Transverse colon (tissue), 4 donors: ENCODE results near the gene RCC2. TPM values are rescaled to one million over a fixed set of nuclear protein-coding genes. Genes with fewer than 3 reads are reported as not detected.

ENCODE experiments used
- DNase-seq: peaks from one replicate; pipeline ENCODE4 v3.0.0-alpha.2; 2019
- H3K27ac ChIP-seq, 4 donors: fragments of 200-600 bp; sonication (generic); 2 replicates each; pipeline ENCODE4 v1.5.1; 2016 to 2018; ENCODE audit warnings: inconsistent platforms in 4 of 4
- H3K27me3 ChIP-seq: fragments of 200-600 bp; sonication (generic); 2 replicates; pipeline ENCODE4 v1.5.1; 2017; ENCODE audit warnings: inconsistent platforms
- H3K36me3 ChIP-seq, 4 donors: fragments of 200-600 bp; sonication (generic); 2 replicates each; pipeline ENCODE4 v1.5.1; 2017 to 2019; ENCODE audit warnings: inconsistent platforms in 4 of 4
- H3K4me1 ChIP-seq, 4 donors: fragments of 200-600 bp; sonication (generic); 2 replicates each; pipeline ENCODE4 v1.5.1; 2017 to 2020; ENCODE audit warnings: inconsistent platforms in 4 of 4
- H3K4me3 ChIP-seq, 4 donors: fragments of 200-600 bp; sonication (generic); 1 replicate in 1 of 4; 2 replicates in 3 of 4; pipeline versions ENCODE4 v1.5.1 to v1.6.1; 2017 to 2019; ENCODE audit warnings: inconsistent platforms in 4 of 4
- H3K9me3 ChIP-seq, 2 donors: fragments of 200-600 bp; sonication (generic); 2 replicates each; pipeline ENCODE4 v1.5.1; 2017 to 2019; ENCODE audit warnings: inconsistent platforms in 2 of 2
- EP300 ChIP-seq: sonication (generic); formaldehyde crosslinking; IDR thresholded peaks from one replicate; pipeline ENCODE4 v1.6.1; 2017; ENCODE audit warnings: antibody characterized with exemption, low read depth
- POLR2A ChIP-seq: fragments of 450-650 bp; IDR thresholded peaks from one replicate; pipeline ENCODE4 v1.6.1; 2016; ENCODE audit warnings: antibody characterized with exemption, mild to moderate bottlenecking, moderate library complexity
- POLR2AphosphoS5 ChIP-seq, 3 donors: sonication (generic); formaldehyde crosslinking; IDR thresholded peaks; one replicate each; pipeline ENCODE4 v1.6.1; 2016; ENCODE audit warnings: antibody characterized with exemption in 3 of 3
- WGBS, 2 donors: methylation state at CpG; one replicate each; pipeline ENCODE4 v1.1.5; 2018; ENCODE audit warnings: low coverage in 1 of 2; 5-methylcytosine and 5-hydroxymethylcytosine counted together
- in situ Hi-C, 4 donors: fragments of 200-750 bp; cut with MboI; loops; one replicate each; pipeline versions ENCODE4 v1.15.0 to v1.15.1; 2017; ENCODE audit warnings: low sequenced_read_pairs in 3 of 4, low pct_ligation_motif_present in 1 of 4, low pct_unique_long_range_greater_than_20kb in 1 of 4
- intact Hi-C: fragments of 100-400 bp; cut with DNase I; formaldehyde crosslinking; loops from one replicate; pipeline ENCODE4 v1.15.1; 2023; ENCODE audit warnings: low total_unique reads
- total RNA-seq, 4 donors: library from RNA; depleted of rRNA; stranded (reverse); fragments of >200 nt; gene quantifications; one replicate each; pipeline ENCODE4 v1.1.0, GENCODE V29; 2016
- TF ChIP-seq, protein P1 (sequence below), 5 experiments: fragments of 200-600 bp in 3 of 5; fragments of 450-650 bp in 2 of 5; sonication (generic) in 3 of 5; IDR thresholded peaks; 1 replicate in 2 of 5; 2 replicates in 3 of 5; pipeline ENCODE4 v1.5.1; 2016 to 2017; ENCODE audit warnings: antibody characterized with exemption in 5 of 5, inconsistent platforms in 3 of 5, mild to moderate bottlenecking in 2 of 5, moderate library complexity in 1 of 5

The RCC2 gene
- total RNA-seq, 4 donors from 2014 or later = 22.0 to 82.2 (median 25.3) TPM

DNA sequence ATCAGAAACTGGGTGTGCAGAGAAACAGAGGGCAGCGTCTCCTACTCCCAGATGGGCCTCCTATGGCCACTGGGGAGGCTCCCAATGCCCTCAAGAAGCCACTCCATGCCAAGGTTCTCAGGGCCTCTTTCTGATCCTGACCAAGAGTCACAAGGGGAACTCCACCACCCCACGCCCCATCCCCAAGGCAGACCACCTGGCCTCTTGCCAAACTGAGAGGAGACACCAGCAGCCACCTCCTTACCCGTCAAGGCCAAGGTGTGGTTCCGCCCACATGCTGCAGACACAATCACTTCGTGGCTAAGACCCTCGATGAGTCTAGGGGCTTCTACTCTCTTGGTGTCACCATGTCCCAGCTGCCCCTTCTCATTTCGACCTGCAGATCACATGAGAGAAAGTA is 17.0 kb downstream of the RCC2 start:
- no peak overlapping the region for H3K27ac ChIP-seq
- intact Hi-C loops = no loop called here

DNA sequence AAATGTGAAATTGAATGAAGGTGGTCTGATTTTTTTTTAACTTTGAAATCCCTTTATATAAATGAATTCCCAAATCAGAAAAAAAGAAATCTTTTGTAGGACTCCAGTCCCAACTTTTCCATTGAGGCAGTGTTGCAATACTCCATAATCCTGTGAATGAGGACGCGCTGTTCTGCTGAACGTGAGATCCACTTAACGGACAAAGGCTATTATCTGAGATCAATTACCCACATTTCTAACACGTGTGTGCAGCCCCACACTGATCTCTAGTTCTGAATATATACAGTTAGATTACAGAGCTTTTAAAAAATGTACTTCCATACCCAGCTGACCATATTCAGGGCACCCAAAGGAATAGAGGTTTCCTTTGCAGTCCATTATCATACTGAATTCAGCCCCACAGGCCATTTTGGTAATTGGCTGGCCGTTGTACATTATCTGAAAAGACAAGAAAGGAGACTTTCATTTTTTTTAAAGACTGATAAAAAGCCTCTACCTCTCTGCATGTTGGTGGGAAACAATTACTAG is 19.0 kb downstream of the RCC2 start:
- peaks cover 0 to 11% (median 5%) of the 10 kb centered on the region in 4 donors for H3K4me1 ChIP-seq
- intact Hi-C loops = loop anchor here (1.0 kb wide), 1 partner anchor 18 kb away; no protein-coding TSS in a partner anchor
- H3K27me3 ChIP-seq = no peaks in the 10 kb centered on the region
- H3K27ac ChIP-seq = no peak overlapping the region
- TF ChIP-seq EP300 (no peak), POLR2A (no peak), POLR2AphosphoS5 (IDR thresholded peaks at IDR 0.05) (no peak)
- TF ChIP-seq, protein P1, sequence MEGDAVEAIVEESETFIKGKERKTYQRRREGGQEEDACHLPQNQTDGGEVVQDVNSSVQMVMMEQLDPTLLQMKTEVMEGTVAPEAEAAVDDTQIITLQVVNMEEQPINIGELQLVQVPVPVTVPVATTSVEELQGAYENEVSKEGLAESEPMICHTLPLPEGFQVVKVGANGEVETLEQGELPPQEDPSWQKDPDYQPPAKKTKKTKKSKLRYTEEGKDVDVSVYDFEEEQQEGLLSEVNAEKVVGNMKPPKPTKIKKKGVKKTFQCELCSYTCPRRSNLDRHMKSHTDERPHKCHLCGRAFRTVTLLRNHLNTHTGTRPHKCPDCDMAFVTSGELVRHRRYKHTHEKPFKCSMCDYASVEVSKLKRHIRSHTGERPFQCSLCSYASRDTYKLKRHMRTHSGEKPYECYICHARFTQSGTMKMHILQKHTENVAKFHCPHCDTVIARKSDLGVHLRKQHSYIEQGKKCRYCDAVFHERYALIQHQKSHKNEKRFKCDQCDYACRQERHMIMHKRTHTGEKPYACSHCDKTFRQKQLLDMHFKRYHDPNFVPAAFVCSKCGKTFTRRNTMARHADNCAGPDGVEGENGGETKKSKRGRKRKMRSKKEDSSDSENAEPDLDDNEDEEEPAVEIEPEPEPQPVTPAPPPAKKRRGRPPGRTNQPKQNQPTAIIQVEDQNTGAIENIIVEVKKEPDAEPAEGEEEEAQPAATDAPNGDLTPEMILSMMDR (IDR thresholded peaks at IDR 0.05) = no peak
- no peaks in the 10 kb centered on the region for H3K9me3 ChIP-seq
- peaks cover 0 to 45% (median 13%) of the 10 kb centered on the region in 4 donors for H3K36me3 ChIP-seq
- no peak overlapping the region for H3K4me3 ChIP-seq
- 83 to 86% methylated on average over 4 to 6 of the region's 6 CpGs for WGBS, 2 donors
- DNase-seq = no peak
- in situ Hi-C loops = no loop called here

More for the DNA sequence above, 17.0 kb downstream of the RCC2 start:
- WGBS, 2 donors = 81% methylated on average over 7 of the region's 7 CpGs; no CpG with 5 or more reads in 1 of the 2 donors
- H3K36me3 ChIP-seq = peaks cover 0 to 37% (median 10%) of the 10 kb centered on the region in 4 donors
- no peaks in the 10 kb centered on the region for H3K9me3 ChIP-seq
- in situ Hi-C loops = no loop called here
- H3K27me3 ChIP-seq = no peaks in the 10 kb centered on the region
- no peak overlapping the region for H3K4me3 ChIP-seq
- DNase-seq = no peak
- H3K4me1 ChIP-seq = peaks cover 0 to 19% (median 6%) of the 10 kb centered on the region in 4 donors
- TF ChIP-seq POLR2A (no peak), EP300 (no peak), POLR2AphosphoS5 (IDR thresholded peaks at IDR 0.05) (no peak)
- TF ChIP-seq, protein P1 (IDR thresholded peaks at IDR 0.05) = no peak

DNA sequence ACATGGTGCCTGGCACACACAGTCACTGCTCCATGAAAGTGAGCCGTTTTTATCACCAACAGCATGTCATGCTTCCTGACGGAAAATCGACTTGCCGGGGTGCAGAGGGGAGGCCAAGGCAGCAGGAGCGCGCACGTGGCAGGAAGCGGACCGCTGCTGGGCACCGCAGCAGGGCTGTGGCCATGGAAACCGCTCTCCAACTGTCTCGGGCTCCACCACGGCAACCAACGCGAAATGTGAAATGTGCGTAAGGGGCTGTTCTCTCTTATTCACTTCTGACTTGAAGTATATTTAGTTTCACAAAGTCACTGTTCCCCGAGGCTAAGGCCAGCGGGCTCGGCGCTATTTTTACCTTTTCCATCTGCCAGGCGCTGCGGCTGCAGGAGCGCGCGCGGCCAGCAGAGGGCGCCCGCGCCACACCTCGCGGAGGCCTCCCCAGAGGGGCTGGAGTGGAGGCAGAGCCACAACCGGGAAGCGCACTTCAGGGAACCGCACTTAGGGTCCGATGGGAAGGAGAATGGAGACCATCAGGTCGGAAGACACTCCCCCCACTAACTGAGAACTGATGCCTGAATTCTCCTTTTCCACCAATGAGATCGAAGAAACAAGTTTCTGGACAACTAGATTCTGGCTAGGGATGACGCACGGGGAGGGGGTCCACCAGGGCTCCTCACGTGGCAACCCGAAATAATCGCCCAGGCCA is 19.7 kb downstream of the RCC2 start:
- H3K9me3 ChIP-seq = no peaks in the 10 kb centered on the region
- WGBS, 2 donors = 41 to 68% methylated on average over 12 to 42 of the region's 42 CpGs
- H3K27me3 ChIP-seq = no peaks in the 10 kb centered on the region
- in situ Hi-C loops (no loop called here), intact Hi-C loops (loop anchor here (1.0 kb wide), 1 partner anchor 19 kb away; no protein-coding TSS in a partner anchor)
- TF ChIP-seq, protein P1 (IDR thresholded peaks at IDR 0.05) = peak; percentile 97 to 100 (median 99)
- TF ChIP-seq POLR2AphosphoS5 (IDR thresholded peaks at IDR 0.05) = no peak
- H3K27ac ChIP-seq = no peak overlapping the region
- peak; percentile 73 for DNase-seq
- H3K4me1 ChIP-seq = peaks cover 0 to 11% (median 5%) of the 10 kb centered on the region in 4 donors
- peaks cover 0 to 45% (median 13%) of the 10 kb centered on the region in 4 donors for H3K36me3 ChIP-seq
- no peak overlapping the region for H3K4me3 ChIP-seq

DNA sequence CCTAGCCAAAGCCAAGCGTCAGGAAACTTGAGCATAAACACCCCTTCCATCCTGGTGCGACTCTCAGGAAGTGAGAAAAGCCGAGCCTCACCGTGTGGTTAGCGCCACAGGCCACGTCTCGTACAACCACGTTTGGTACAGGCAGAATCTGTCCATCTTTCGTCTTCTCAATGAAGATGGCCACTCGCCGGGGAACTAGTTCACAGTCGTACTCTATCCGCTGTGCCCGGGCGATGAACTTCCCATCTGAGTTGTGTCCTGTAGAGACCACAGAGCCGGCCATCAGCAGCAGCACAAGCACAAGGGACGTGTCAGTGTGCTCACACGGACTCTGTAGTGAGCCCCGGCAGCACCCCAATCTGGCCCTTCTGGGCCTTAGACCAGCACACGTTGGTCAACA is 23.1 kb downstream of the RCC2 start:
- intact Hi-C loops (no loop called here), in situ Hi-C loops (no loop called here)
- H3K4me3 ChIP-seq = no peak overlapping the region
- no peaks in the 10 kb centered on the region for H3K4me1 ChIP-seq
- TF ChIP-seq POLR2A (no peak), EP300 (no peak), POLR2AphosphoS5 (IDR thresholded peaks at IDR 0.05) (no peak)
- TF ChIP-seq, protein P1 (IDR thresholded peaks at IDR 0.05) = no peak
- no peaks in the 10 kb centered on the region for H3K27me3 ChIP-seq
- no peaks in the 10 kb centered on the region for H3K9me3 ChIP-seq
- WGBS, 2 donors = 72 to 90% methylated on average over 9 to 20 of the region's 20 CpGs
- no peak overlapping the region for H3K27ac ChIP-seq
- peaks cover 0 to 55% (median 30%) of the 10 kb centered on the region in 4 donors for H3K36me3 ChIP-seq
- DNase-seq = no peak
